Body of pancreas (tissue), 4 donors: ENCODE data around the gene C8G. TPM values are rescaled to one million over a fixed set of nuclear protein-coding genes. Genes with fewer than 3 reads are reported as not detected.

Experiments used
- ATAC-seq: fragments of 150-250 bp; one replicate; pipeline ENCODE4 v1.9.1; 2016
- DNase-seq, 4 donors: peaks; one replicate each; pipeline ENCODE4 v3.0.0-alpha.2; 2019
- H3K27ac ChIP-seq, 4 donors: fragments of 200-600 bp; sonication (generic); 1 replicate in 3 of 4; 2 replicates in 1 of 4; pipeline versions ENCODE4 v1.5.1 to v1.6.1; 2016 to 2019; ENCODE audit warnings: mild to moderate bottlenecking in 1 of 4, mixed read lengths in 1 of 4, moderate library complexity in 1 of 4
- H3K27me3 ChIP-seq, 2 donors: fragments of 200-600 bp; sonication (generic); one replicate each; pipeline ENCODE4 v1.6.0; 2016; ENCODE audit warnings: mild to moderate bottlenecking in 1 of 2
- H3K36me3 ChIP-seq, 2 donors: fragments of 200-600 bp; sonication (generic); replicated peaks in 1 of 2; 2 replicates each; pipeline ENCODE4 v1.5.1; 2016; ENCODE audit warnings: low read depth in 2 of 2; ENCODE audit not compliant: insufficient read depth in 1 of 2
- H3K4me1 ChIP-seq: fragments of 200-600 bp; sonication (generic); one replicate; pipeline ENCODE4 v1.6.0; 2016
- H3K4me3 ChIP-seq, 2 donors: fragments of 200-600 bp; sonication (generic); 1 replicate in 1 of 2; 2 replicates in 1 of 2; pipeline ENCODE4 v1.5.1; 2016 to 2019
- H3K9me3 ChIP-seq, 3 donors: fragments of 200-600 bp; sonication (generic); 1 replicate in 2 of 3; 2 replicates in 1 of 3; pipeline ENCODE4 v1.5.1; 2016
- CTCF ChIP-seq, 7 experiments: fragments of 450-650 bp in 4 of 7; fragments of 200-600 bp in 3 of 7; sonication (generic) in 3 of 7; IDR thresholded peaks; one replicate each; pipeline ENCODE4 v1.5.1; 2016 to 2019; ENCODE audit warnings: antibody characterized with exemption in 7 of 7
- POLR2A ChIP-seq, 3 donors: fragments of 450-650 bp; IDR thresholded peaks; one replicate each; pipeline ENCODE4 v1.6.1; 2016; ENCODE audit warnings: antibody characterized with exemption in 3 of 3, mild to moderate bottlenecking in 2 of 3
- WGBS, 2 donors: methylation state at CpG; one replicate each; pipeline ENCODE4 v1.1.5; 2017; 5-methylcytosine and 5-hydroxymethylcytosine counted together
- intact Hi-C: fragments of 100-400 bp; cut with DNase I; formaldehyde crosslinking; loops from one replicate; pipeline ENCODE4 v1.15.1; 2023
- total RNA-seq, 2 donors: library from RNA; depleted of rRNA; stranded (reverse); fragments of >200 nt; gene quantifications; one replicate each; pipeline ENCODE4 v1.1.0, GENCODE V29; 2016

The C8G gene
- total RNA-seq, 2 donors from 2014 or later: not detected

- intact Hi-C loops: loop anchor here (10.0 kb wide), 1 partner anchor 91 kb away; the partner anchor contains the start of gene MAMDC4
- Histone ChIP-seq H3K4me1 (peaks cover 50% of the 10 kb centered on the region), H3K27ac (no peak overlapping the region), H3K9me3 (no peaks in the 10 kb centered on the region), H3K4me3 (no peak overlapping the region), H3K27me3 (no peaks in the 10 kb centered on the region), H3K36me3 (peaks cover 16 to 21% of the 10 kb centered on the region in 2 donors)
- TF ChIP-seq CTCF (IDR thresholded peaks at IDR 0.05) (no peak), POLR2A (IDR thresholded peaks at IDR 0.05) (no peak)
- WGBS, 2 donors: 86 to 88% methylated on average over 18 to 30 of the region's 30 CpGs
- ATAC-seq: no peak
- no peak for DNase-seq
These were observed 537 bp downstream of the C8G start for GRCh38 chr9:136945333-136946227.

- Histone ChIP-seq H3K27ac (peak overlapping the region in 1 of 4 donors; percentile 42), H3K27me3 (no peaks in the 10 kb centered on the region), H3K4me1 (peaks cover 58% of the 10 kb centered on the region), H3K9me3 (no peaks in the 10 kb centered on the region), H3K4me3 (no peak overlapping the region), H3K36me3 (peaks cover 9 to 13% of the 10 kb centered on the region in 2 donors)
- intact Hi-C loops: loop anchor here (10.0 kb wide), 1 partner anchor 92 kb away; the partner anchor contains the start of gene MAMDC4
- TF ChIP-seq CTCF (IDR thresholded peaks at IDR 0.05) (no peak), POLR2A (IDR thresholded peaks at IDR 0.05) (no peak)
- no peak for ATAC-seq
- 59 to 73% methylated on average over 3 to 26 of the region's 27 CpGs for WGBS, 2 donors
- no peak for DNase-seq
These were observed 1.4 kb downstream of the C8G start for GRCh38 chr9:136946228-136947027.

- Histone ChIP-seq H3K4me3 (no peak overlapping the region), H3K36me3 (peaks cover 1 to 4% of the 10 kb centered on the region in 2 donors), H3K27me3 (no peaks in the 10 kb centered on the region), H3K27ac (peak overlapping the region in 2 of 4 donors; percentile 42 to 91), H3K9me3 (no peaks in the 10 kb centered on the region), H3K4me1 (peaks cover 66% of the 10 kb centered on the region)
- ATAC-seq: no peak
- TF ChIP-seq POLR2A (IDR thresholded peaks at IDR 0.05) (no peak), CTCF (IDR thresholded peaks at IDR 0.05) (no peak)
- WGBS, 2 donors: 53 to 61% methylated on average over 10 to 26 of the region's 26 CpGs
- intact Hi-C loops: loop anchor here (10.0 kb wide), 1 partner anchor 92 kb away; the partner anchor contains the start of gene MAMDC4
- DNase-seq: no peak
These were observed 2.2 kb downstream of the C8G start for GRCh38 chr9:136947028-136947891.

- intact Hi-C loops: loop anchor here (10.0 kb wide), 1 partner anchor 93 kb away; the partner anchor contains the start of gene MAMDC4
- peaks cover 61% of the 10 kb centered on the region for H3K4me1 ChIP-seq
- peak in 4 of 7 experiments; percentile 21 to 34 (median 28) for TF ChIP-seq CTCF (IDR thresholded peaks at IDR 0.05)
- TF ChIP-seq POLR2A (IDR thresholded peaks at IDR 0.05): no peak
- H3K27me3 ChIP-seq: no peaks in the 10 kb centered on the region
- no peaks in the 10 kb centered on the region for H3K36me3 ChIP-seq
- ATAC-seq: no peak
- H3K4me3 ChIP-seq: no peak overlapping the region
- H3K27ac ChIP-seq: peak overlapping the region in 2 of 4 donors; percentile 42 to 91
- no peaks in the 10 kb centered on the region for H3K9me3 ChIP-seq
- peak in 1 of 4 donors; percentile 50 for DNase-seq
- 41 to 58% methylated on average over 8 to 15 of the region's 15 CpGs for WGBS, 2 donors
These were observed 3.0 kb downstream of the C8G start for GRCh38 chr9:136947955-136948510.
